GM10266 (cell line): ENCODE data around the gene ERCC6.

ENCODE experiments used
- DNase-seq: peaks from one replicate; pipeline ENCODE4 v3.0.0; 2012; ENCODE audit errors: extremely low spot score
- TF ChIP-seq, protein P1 (sequence below): IDR thresholded peaks from 2 replicates; pipeline ENCODE4 v1.5.1; 2012; ENCODE audit warnings: mild to moderate bottlenecking, low read depth; ENCODE audit not compliant: control insufficient read depth, insufficient read depth; ENCODE audit errors: missing control alignments

ERCC6 gene

DNA sequence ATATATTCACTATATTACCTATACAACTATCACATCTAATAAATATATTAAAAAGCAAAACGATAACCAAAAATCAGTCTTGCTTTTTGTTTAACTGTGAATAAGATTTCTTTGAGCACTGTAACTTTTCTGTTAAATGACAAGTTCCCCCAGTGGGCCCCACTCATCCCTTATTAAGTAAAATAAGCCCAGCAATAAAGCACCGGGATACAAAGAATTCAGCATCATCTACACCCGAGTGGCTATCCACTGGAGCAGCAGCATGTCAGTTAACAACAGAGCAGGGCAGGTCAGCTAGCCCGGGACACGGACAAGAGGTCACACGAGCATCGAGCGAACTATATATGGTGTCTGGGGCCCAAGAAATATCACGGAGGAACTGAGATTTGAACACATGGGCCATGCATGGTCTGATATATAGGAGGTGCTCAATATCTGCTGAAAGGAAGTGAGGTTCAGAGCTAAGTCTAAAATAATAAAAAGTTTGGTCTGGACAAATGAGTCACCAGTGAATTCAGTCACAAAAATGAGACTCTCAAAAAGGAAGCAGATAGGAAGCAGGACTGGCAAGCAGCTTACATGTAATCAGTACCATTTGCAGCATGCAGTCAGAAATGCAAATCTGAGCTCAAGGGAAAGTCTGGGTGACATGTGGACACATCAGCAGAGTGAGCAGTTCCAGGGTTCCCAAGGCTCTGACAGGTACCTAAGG, 4.1 kb downstream of the ERCC6 start:
- TF ChIP-seq, protein P1, sequence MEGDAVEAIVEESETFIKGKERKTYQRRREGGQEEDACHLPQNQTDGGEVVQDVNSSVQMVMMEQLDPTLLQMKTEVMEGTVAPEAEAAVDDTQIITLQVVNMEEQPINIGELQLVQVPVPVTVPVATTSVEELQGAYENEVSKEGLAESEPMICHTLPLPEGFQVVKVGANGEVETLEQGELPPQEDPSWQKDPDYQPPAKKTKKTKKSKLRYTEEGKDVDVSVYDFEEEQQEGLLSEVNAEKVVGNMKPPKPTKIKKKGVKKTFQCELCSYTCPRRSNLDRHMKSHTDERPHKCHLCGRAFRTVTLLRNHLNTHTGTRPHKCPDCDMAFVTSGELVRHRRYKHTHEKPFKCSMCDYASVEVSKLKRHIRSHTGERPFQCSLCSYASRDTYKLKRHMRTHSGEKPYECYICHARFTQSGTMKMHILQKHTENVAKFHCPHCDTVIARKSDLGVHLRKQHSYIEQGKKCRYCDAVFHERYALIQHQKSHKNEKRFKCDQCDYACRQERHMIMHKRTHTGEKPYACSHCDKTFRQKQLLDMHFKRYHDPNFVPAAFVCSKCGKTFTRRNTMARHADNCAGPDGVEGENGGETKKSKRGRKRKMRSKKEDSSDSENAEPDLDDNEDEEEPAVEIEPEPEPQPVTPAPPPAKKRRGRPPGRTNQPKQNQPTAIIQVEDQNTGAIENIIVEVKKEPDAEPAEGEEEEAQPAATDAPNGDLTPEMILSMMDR = no peak
- DNase-seq = peak; percentile 72

GRCh38 chr10:49532461-49532860, 6.5 kb downstream of the ERCC6 start:
- no peak for DNase-seq
- TF ChIP-seq, protein P1 = no peak

- TF ChIP-seq, protein P1 = no peak
- DNase-seq = no peak
These were observed 9.9 kb downstream of the ERCC6 start for GRCh38 chr10:49528977-49529506.

- DNase-seq = no peak
- TF ChIP-seq, protein P1 = no peak
These were observed 11.1 kb downstream of the ERCC6 start for GRCh38 chr10:49527850-49528249.

- no peak for DNase-seq
These were observed 11.9 kb downstream of the ERCC6 start for GRCh38 chr10:49527061-49527460.

DNA sequence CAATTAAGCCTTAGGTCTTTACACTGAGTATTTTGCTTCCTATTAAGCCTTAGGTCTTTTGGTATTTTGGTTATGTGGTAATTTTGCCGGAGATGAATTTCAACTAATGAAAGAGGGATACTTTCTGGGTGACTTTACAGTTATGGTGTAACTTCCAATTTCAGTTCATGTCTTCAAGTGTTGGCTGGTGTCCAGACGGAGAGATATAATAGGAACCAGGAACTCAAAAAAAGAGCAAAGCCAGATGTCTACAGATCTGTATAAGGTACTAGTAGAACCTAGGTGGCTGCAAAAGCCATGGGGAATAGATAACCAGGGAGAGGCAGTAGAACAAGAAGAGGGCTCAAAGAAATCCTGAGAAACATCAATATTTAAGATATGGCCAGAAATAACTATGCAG, 12.3 kb downstream of the ERCC6 start:
- TF ChIP-seq, protein P1 = no peak
- DNase-seq = no peak

More at GRCh38 chr10:49527061-49527460, 11.9 kb downstream of the ERCC6 start:
- TF ChIP-seq, protein P1 = no peak

DNA sequence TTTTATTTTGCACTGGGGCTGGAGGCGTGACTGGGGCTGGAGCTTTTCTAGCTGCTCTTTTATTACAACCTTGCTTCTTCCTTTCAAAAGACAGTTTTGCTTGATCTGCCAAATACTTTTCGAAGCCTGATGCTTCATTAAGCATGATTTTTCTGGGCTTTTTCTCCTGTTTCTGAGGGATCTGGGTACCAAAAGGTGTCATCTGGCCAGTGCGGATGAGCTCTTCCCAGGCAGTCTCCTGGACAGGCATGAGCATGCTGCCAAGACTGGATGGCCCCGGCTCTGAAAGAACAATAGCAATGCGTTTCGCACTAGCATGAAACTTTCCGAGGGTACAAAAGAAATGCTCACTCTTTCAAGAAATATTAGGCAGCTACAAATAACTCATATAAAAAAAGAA, 14.4 kb downstream of the ERCC6 start:
- no peak for DNase-seq
- TF ChIP-seq, protein P1 = no peak
